Stomach (tissue), 4 donors: ENCODE data around the gene MXD4.

Experiments
- CTCF ChIP-seq, 7 experiments: fragments of 450-650 bp in 4 of 7; fragments of 200-600 bp in 3 of 7; sonication (generic) in 3 of 7; IDR thresholded peaks; one replicate each; pipeline ENCODE4 v1.5.1; 2016 to 2019; ENCODE audit warnings: antibody characterized with exemption in 7 of 7, control low read depth in 2 of 7, mild to moderate bottlenecking in 1 of 7
- EP300 ChIP-seq: sonication (generic); formaldehyde crosslinking; IDR thresholded peaks from one replicate; pipeline ENCODE4 v1.6.1; 2017; ENCODE audit warnings: antibody characterized with exemption
- POLR2A ChIP-seq, 4 donors: fragments of 450-650 bp; IDR thresholded peaks; one replicate each; pipeline ENCODE4 v1.6.1; 2016; ENCODE audit warnings: antibody characterized with exemption in 4 of 4, control low read depth in 2 of 4, mild to moderate bottlenecking in 1 of 4, moderate library complexity in 1 of 4

GRCh38 chr4:2241410-2242353 lies 20.2 kb downstream of the MXD4 start, which contains the start of the genes HAUS3 and POLN:
- TF ChIP-seq EP300 (no peak), POLR2A (IDR thresholded peaks at IDR 0.05) (peak in 1 of 4 donors; percentile 48), CTCF (IDR thresholded peaks at IDR 0.05) (no peak)
